ENCODE results near the gene ZNF678.

The ZNF678 gene

DNA sequence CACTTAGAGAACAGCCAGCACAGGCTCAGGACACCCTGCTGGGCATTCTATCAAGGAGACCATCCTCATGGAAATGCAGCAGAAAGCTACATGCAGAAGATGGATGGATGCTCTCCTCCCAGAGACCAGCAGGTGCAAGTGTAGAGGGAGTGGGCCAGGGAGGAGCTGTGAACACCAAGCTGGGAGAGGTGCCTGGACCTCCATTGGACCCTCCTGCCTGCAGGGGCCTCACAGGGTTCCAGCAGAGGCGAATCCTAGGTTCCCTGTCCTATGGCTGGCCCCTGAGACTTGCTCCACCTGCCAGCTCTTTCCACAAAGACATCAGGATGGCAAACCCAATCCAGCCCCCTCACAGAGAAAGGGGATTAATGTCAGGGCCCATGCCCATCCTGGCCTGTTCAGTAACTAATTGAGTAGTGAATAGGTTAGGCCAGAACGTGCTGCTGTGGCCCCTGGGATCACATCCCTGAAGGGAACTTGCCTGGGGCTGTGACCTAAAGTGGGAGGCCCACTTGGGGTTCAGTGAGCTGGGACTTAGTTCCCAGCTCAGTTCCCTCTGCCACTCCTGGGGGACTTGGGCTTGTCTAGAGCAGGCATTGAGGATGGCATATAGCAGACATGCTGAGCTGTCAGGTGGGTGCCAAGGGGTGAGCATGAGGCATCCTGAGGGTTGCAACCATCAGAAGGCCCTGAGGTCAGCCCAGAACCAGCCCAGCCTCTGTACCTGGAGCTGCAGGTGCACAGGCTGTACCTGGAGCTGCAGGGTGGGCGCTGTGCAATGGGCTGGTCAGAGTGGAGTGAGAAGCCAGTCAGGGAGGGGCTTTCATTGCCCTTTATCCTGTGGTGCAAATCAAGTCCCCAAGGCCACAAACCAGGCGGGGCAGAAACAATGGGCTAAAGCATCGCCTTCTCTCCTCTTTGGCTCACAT lies 22.9 kb upstream of the ZNF678 start:
- H3K27me3 ChIP-seq (ENCODE audit: insufficient read depth, low read depth, severe bottlenecking) = no peaks in the 10 kb centered on the region
- no peak for DNase-seq

GRCh38 chr1:227541129-227541528 lies 22.2 kb upstream of the ZNF678 start:
- TF ChIP-seq, protein P1, sequence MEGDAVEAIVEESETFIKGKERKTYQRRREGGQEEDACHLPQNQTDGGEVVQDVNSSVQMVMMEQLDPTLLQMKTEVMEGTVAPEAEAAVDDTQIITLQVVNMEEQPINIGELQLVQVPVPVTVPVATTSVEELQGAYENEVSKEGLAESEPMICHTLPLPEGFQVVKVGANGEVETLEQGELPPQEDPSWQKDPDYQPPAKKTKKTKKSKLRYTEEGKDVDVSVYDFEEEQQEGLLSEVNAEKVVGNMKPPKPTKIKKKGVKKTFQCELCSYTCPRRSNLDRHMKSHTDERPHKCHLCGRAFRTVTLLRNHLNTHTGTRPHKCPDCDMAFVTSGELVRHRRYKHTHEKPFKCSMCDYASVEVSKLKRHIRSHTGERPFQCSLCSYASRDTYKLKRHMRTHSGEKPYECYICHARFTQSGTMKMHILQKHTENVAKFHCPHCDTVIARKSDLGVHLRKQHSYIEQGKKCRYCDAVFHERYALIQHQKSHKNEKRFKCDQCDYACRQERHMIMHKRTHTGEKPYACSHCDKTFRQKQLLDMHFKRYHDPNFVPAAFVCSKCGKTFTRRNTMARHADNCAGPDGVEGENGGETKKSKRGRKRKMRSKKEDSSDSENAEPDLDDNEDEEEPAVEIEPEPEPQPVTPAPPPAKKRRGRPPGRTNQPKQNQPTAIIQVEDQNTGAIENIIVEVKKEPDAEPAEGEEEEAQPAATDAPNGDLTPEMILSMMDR (IDR thresholded peaks at IDR 0.05; ENCODE audit: low read depth, low read length) = no peak
- no peak for DNase-seq

More for the DNA sequence above, 22.9 kb upstream of the ZNF678 start:
- no peaks in the 10 kb centered on the region for H3K9me3 ChIP-seq (ENCODE audit: severe bottlenecking)
- H3K27ac ChIP-seq = no peak overlapping the region
- H3K36me3 ChIP-seq = no peaks in the 10 kb centered on the region
- no peak overlapping the region for H3K4me3 ChIP-seq (ENCODE audit: low read depth, low read length)
- TF ChIP-seq, protein P1 (IDR thresholded peaks at IDR 0.05; ENCODE audit: low read depth, low read length) = no peak

GRCh38 chr1:227541796-227542152 lies 21.6 kb upstream of the ZNF678 start:
- DNase-seq = no peak
- TF ChIP-seq, protein P1 (IDR thresholded peaks at IDR 0.05; ENCODE audit: low read depth, low read length) = no peak
- peak overlapping the region; percentile 54 for H3K4me3 ChIP-seq (ENCODE audit: low read depth, low read length)
- H3K27ac ChIP-seq = peak overlapping the region; percentile 79
- no peaks in the 10 kb centered on the region for H3K36me3 ChIP-seq
- H3K9me3 ChIP-seq (ENCODE audit: severe bottlenecking) = no peaks in the 10 kb centered on the region
- no peaks in the 10 kb centered on the region for H3K27me3 ChIP-seq (ENCODE audit: insufficient read depth, low read depth, severe bottlenecking)

More at GRCh38 chr1:227541129-227541528, 22.2 kb upstream of the ZNF678 start:
- H3K27me3 ChIP-seq (ENCODE audit: insufficient read depth, low read depth, severe bottlenecking) = no peaks in the 10 kb centered on the region
- no peak overlapping the region for H3K27ac ChIP-seq
- H3K9me3 ChIP-seq (ENCODE audit: severe bottlenecking) = no peaks in the 10 kb centered on the region
- H3K4me3 ChIP-seq (ENCODE audit: low read depth, low read length) = no peak overlapping the region
- no peaks in the 10 kb centered on the region for H3K36me3 ChIP-seq

GRCh38 chr1:227542153-227543120 lies 20.9 kb upstream of the ZNF678 start:
- peak; percentile 78 for DNase-seq
- H3K27me3 ChIP-seq (ENCODE audit: insufficient read depth, low read depth, severe bottlenecking) = no peaks in the 10 kb centered on the region
- H3K36me3 ChIP-seq = no peaks in the 10 kb centered on the region
- H3K27ac ChIP-seq = peak overlapping the region; percentile 79
- TF ChIP-seq, protein P1 (IDR thresholded peaks at IDR 0.05; ENCODE audit: low read depth, low read length) = peak; percentile 70
- H3K4me3 ChIP-seq (ENCODE audit: low read depth, low read length) = peak overlapping the region; percentile 54
- H3K9me3 ChIP-seq (ENCODE audit: severe bottlenecking) = no peaks in the 10 kb centered on the region

DNA sequence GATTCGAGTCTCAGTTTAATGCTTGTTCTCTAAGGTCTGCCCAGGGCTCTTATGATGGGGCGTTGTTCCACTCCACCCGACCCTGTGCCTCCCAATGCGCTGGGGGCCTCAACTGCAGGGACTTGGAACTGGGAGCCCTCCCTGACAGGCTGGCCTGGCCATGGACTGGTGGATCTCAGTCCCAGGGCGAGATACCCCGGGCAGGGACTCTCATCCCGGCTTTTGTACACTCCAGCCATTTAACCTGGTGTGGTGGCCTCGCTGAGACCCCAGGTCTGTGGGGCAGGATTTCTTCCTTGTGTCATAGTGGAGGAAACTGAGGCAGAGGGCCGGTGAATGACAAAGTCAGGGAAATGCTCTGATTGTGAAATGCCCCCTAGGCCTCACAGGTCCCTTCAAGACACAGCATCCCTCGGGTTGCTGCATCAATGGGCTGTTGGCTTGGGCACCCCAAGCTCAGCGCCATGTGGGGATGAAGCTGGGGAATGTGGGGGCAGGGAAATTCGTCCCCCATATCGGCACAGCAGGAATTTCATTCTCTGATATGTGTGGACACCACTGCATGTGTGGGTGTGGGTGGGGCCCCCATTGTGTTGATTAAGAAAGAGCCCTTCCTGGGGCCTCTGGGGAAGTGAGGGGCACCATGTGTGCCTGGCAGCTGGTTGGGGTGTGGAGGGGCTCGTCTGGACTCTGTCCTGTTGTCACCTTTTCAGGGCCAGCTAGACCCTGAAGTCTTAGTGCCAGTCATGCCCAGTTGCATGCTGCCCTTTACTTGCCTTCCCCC lies 19.9 kb upstream of the ZNF678 start:
- TF ChIP-seq, protein P1 (IDR thresholded peaks at IDR 0.05; ENCODE audit: low read depth, low read length) = no peak
- DNase-seq = no peak
- H3K9me3 ChIP-seq (ENCODE audit: severe bottlenecking) = no peaks in the 10 kb centered on the region
- H3K36me3 ChIP-seq = no peaks in the 10 kb centered on the region
- H3K4me3 ChIP-seq (ENCODE audit: low read depth, low read length) = no peak overlapping the region
- H3K27ac ChIP-seq = peak overlapping the region; percentile 79
- no peaks in the 10 kb centered on the region for H3K27me3 ChIP-seq (ENCODE audit: insufficient read depth, low read depth, severe bottlenecking)

Measured in WERI-Rb-1 (cell line).